Neural cell (in vitro differentiated cells): ENCODE data around the gene USP3. TPM values are rescaled to one million over a fixed set of nuclear protein-coding genes. Genes with fewer than 3 reads are reported as not detected.
"Not testable (repeated sequence)": the region's sequence is repeated elsewhere in the genome, so short reads cannot be mapped to it uniquely, and the experiment has no call there.

Source experiments
- H2AFZ ChIP-seq: fragments of 200-600, 300-800 bp; sonication (generic), shearing (Covaris generic); 2 replicates; pipeline ENCODE4 v1.6.0; 2014; ENCODE audit warnings: low read depth, mild to moderate bottlenecking, antibody characterized with exemption, low read length, moderate library complexity
- H3F3A ChIP-seq: fragments of 200-600 bp; shearing (Covaris generic); 2 replicates; pipeline ENCODE4 v1.6.1; 2016; ENCODE audit warnings: mild to moderate bottlenecking, moderate library complexity, mixed read lengths, antibody characterized with exemption, low read length; ENCODE audit not compliant: insufficient read depth, poor library complexity, severe bottlenecking
- H3K27ac ChIP-seq: fragments of 200-600, 300-800 bp; sonication (generic), shearing (Covaris generic); 2 replicates; pipeline ENCODE4 v1.5.1; 2014; ENCODE audit warnings: mild to moderate bottlenecking, low read length, moderate library complexity
- H3K27me3 ChIP-seq: fragments of 300-800, 200-600 bp; sonication (generic), shearing (Covaris generic); 2 replicates; pipeline ENCODE4 v1.6.0; 2014; ENCODE audit warnings: mild to moderate bottlenecking, low read depth, low read length, moderate library complexity; ENCODE audit not compliant: insufficient read depth
- H3K36me3 ChIP-seq: fragments of 300-800, 200-600 bp; sonication (generic), shearing (Covaris generic); 2 replicates; pipeline ENCODE4 v1.5.1; 2014; ENCODE audit warnings: mild to moderate bottlenecking, antibody characterized with exemption, low read length, moderate library complexity; ENCODE audit not compliant: insufficient read depth
- H3K4me2 ChIP-seq: fragments of 300-800, 200-600 bp; sonication (generic), shearing (Covaris generic); 2 replicates; pipeline ENCODE4 v1.6.0; 2014; ENCODE audit warnings: mild to moderate bottlenecking, low read length
- H3K4me3 ChIP-seq: fragments of 300-800, 200-600 bp; sonication (generic), shearing (Covaris generic); 2 replicates; pipeline ENCODE4 v1.5.1; 2014; ENCODE audit warnings: mild to moderate bottlenecking, low read length, moderate library complexity
- H3K79me2 ChIP-seq: fragments of 200-600 bp; shearing (Covaris generic); replicated peaks from 2 replicates; pipeline ENCODE4 v1.6.0; 2014; ENCODE audit warnings: mild to moderate bottlenecking, low read length, moderate library complexity; ENCODE audit not compliant: insufficient read depth
- H3K9ac ChIP-seq: fragments of 300-800, 200-600 bp; sonication (generic), shearing (Covaris generic); 2 replicates; pipeline ENCODE4 v1.6.1; 2016; ENCODE audit warnings: mild to moderate bottlenecking, low read length, mixed read lengths
- H3K9me2 ChIP-seq: fragments of 200-600 bp; shearing (Covaris generic); 2 replicates; pipeline ENCODE4 v1.6.1; 2016; ENCODE audit warnings: mild to moderate bottlenecking, low read length, mixed read lengths; ENCODE audit not compliant: insufficient read depth
- H3K9me3 ChIP-seq: fragments of 200-600, 300-800 bp; sonication (generic), shearing (Covaris generic); 2 replicates; pipeline ENCODE4 v1.6.1; 2016; ENCODE audit warnings: mild to moderate bottlenecking, mixed run types, low read length, moderate library complexity, mixed read lengths
- H4K20me1 ChIP-seq: fragments of 200-600 bp; shearing (Covaris generic); 2 replicates; pipeline ENCODE4 v1.6.1; 2016; ENCODE audit warnings: mild to moderate bottlenecking, mixed run types; ENCODE audit not compliant: insufficient read depth
- EP300 ChIP-seq: fragments of 450-650 bp; conservative IDR thresholded peaks from 2 replicates; pipeline ENCODE4 v1.6.1; 2014; ENCODE audit warnings: antibody characterized with exemption, mild to moderate bottlenecking, moderate library complexity; ENCODE audit not compliant: poor library complexity, severe bottlenecking
- EZH2 ChIP-seq: fragments of 200-600, 300-800 bp; shearing (Covaris generic), sonication (generic); IDR thresholded peaks from 2 replicates; pipeline ENCODE4 v1.6.1; 2014; ENCODE audit warnings: antibody characterized with exemption, low read length, borderline replicate concordance, mild to moderate bottlenecking; ENCODE audit not compliant: insufficient read depth, poor library complexity, severe bottlenecking
- MXI1 ChIP-seq: fragments of 450-650 bp; conservative IDR thresholded peaks from 2 replicates; pipeline ENCODE4 v1.6.1; 2014; ENCODE audit warnings: antibody characterized with exemption, mild to moderate bottlenecking; ENCODE audit not compliant: poor library complexity, severe bottlenecking
- POLR2AphosphoS5 ChIP-seq: IDR thresholded peaks from 2 replicates; pipeline ENCODE4 v1.6.1; 2012
- RAD21 ChIP-seq: fragments of 450-650 bp; conservative IDR thresholded peaks from 2 replicates; pipeline ENCODE4 v1.6.1; 2014; ENCODE audit warnings: antibody characterized with exemption, mild to moderate bottlenecking, moderate library complexity
- SMC3 ChIP-seq: fragments of 450-650 bp; conservative IDR thresholded peaks from 2 replicates; pipeline ENCODE4 v1.6.1; 2014; ENCODE audit warnings: antibody characterized with exemption, mild to moderate bottlenecking, moderate library complexity; ENCODE audit not compliant: poor library complexity
- TAF1 ChIP-seq: IDR thresholded peaks from 2 replicates; pipeline ENCODE4 v1.6.1; 2012; ENCODE audit warnings: low read depth
- polyA plus RNA-seq: library from polyadenylated mRNA; depleted of rRNA; stranded (reverse); fragments of >200 nt; gene quantifications from 2 replicates; pipeline ENCODE4 v1.2.3, GENCODE V29; 2014
- TF ChIP-seq, protein P1 (sequence below): fragments of 450-650 bp; IDR thresholded peaks from 2 replicates; pipeline ENCODE4 v1.5.1; 2014; ENCODE audit warnings: antibody characterized with exemption, mild to moderate bottlenecking, moderate library complexity; ENCODE audit not compliant: poor library complexity, severe bottlenecking
- TF ChIP-seq, protein P2 (sequence below): IDR thresholded peaks from 2 replicates; pipeline ENCODE4 v1.6.1; 2012; ENCODE audit warnings: borderline replicate concordance

The USP3 gene
- polyA plus RNA-seq, 1 donor from 2014 or later, result 68.0 TPM

DNA sequence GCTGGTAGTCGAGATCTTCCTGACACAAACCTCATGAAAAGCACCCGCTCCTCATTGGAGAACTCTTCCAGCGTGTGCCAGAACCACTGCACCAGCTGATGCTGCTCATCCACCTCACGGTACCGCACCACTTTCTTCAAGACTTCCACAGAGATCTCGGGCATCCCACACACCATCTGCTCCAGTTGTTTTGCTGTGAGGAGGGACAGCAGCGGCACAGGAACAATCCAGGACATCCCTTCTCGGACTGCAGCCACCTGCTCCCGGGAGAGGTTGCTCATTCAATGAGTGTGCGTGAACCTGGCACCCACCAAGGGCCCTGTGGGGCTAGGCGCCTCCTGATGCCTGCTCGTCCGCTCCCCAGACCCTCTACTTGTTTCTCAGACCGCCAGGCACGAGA, 107.9 kb downstream of the USP3 start:
- Histone ChIP-seq H3K4me3 (no peak overlapping the region), H4K20me1 (no peaks in the 10 kb centered on the region), H3K4me2 (no peak overlapping the region), H3K9me2 (no peaks in the 10 kb centered on the region), H3K27me3 (no peaks in the 10 kb centered on the region), H3K79me2 (no peaks in the 10 kb centered on the region), H3K27ac (no peak overlapping the region), H2AFZ (no peak overlapping the region), H3K9ac (no peak overlapping the region), H3F3A (no peaks in the 10 kb centered on the region), H3K9me3 (no peaks in the 10 kb centered on the region), H3K36me3 (peaks cover 8% of the 10 kb centered on the region)
- TF ChIP-seq, protein P1, sequence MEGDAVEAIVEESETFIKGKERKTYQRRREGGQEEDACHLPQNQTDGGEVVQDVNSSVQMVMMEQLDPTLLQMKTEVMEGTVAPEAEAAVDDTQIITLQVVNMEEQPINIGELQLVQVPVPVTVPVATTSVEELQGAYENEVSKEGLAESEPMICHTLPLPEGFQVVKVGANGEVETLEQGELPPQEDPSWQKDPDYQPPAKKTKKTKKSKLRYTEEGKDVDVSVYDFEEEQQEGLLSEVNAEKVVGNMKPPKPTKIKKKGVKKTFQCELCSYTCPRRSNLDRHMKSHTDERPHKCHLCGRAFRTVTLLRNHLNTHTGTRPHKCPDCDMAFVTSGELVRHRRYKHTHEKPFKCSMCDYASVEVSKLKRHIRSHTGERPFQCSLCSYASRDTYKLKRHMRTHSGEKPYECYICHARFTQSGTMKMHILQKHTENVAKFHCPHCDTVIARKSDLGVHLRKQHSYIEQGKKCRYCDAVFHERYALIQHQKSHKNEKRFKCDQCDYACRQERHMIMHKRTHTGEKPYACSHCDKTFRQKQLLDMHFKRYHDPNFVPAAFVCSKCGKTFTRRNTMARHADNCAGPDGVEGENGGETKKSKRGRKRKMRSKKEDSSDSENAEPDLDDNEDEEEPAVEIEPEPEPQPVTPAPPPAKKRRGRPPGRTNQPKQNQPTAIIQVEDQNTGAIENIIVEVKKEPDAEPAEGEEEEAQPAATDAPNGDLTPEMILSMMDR, result no peak
- TF ChIP-seq MXI1, result no peak
- no peak for TF ChIP-seq POLR2AphosphoS5
- TF ChIP-seq, protein P2, sequence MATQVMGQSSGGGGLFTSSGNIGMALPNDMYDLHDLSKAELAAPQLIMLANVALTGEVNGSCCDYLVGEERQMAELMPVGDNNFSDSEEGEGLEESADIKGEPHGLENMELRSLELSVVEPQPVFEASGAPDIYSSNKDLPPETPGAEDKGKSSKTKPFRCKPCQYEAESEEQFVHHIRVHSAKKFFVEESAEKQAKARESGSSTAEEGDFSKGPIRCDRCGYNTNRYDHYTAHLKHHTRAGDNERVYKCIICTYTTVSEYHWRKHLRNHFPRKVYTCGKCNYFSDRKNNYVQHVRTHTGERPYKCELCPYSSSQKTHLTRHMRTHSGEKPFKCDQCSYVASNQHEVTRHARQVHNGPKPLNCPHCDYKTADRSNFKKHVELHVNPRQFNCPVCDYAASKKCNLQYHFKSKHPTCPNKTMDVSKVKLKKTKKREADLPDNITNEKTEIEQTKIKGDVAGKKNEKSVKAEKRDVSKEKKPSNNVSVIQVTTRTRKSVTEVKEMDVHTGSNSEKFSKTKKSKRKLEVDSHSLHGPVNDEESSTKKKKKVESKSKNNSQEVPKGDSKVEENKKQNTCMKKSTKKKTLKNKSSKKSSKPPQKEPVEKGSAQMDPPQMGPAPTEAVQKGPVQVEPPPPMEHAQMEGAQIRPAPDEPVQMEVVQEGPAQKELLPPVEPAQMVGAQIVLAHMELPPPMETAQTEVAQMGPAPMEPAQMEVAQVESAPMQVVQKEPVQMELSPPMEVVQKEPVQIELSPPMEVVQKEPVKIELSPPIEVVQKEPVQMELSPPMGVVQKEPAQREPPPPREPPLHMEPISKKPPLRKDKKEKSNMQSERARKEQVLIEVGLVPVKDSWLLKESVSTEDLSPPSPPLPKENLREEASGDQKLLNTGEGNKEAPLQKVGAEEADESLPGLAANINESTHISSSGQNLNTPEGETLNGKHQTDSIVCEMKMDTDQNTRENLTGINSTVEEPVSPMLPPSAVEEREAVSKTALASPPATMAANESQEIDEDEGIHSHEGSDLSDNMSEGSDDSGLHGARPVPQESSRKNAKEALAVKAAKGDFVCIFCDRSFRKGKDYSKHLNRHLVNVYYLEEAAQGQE, result no peak
- TF ChIP-seq RAD21, result no peak

DNA sequence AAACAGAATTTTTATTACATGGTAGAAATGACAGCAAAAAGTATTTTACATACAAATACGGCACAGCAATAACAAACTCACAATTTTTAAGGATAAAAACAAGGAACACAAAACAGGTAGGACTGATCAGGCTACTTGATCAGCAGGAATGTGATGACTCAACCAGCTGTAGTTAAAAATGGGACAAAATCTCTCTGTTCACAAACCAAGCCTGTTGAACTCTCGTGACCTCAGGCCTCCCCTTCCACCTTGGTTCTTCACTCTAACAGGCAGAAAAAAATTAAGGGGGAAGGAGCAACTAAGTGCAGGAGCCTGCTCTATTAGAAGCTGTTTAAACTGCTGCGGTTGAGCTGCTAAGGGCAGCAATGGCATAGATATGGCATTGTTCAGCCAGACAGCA, 111.5 kb downstream of the USP3 start:
- H3K9me3 ChIP-seq, result no peaks in the 10 kb centered on the region
- no peaks in the 10 kb centered on the region for H3K27me3 ChIP-seq
- no peak overlapping the region for H3K4me2 ChIP-seq
- H3K9ac ChIP-seq, result no peak overlapping the region
- no peaks in the 10 kb centered on the region for H3K79me2 ChIP-seq
- H3K27ac ChIP-seq, result no peak overlapping the region
- no peak overlapping the region for H2AFZ ChIP-seq
- H3F3A ChIP-seq, result no peaks in the 10 kb centered on the region
- H3K4me3 ChIP-seq, result no peak overlapping the region
- no peaks in the 10 kb centered on the region for H3K36me3 ChIP-seq
- no peak for TF ChIP-seq SMC3
- no peak for TF ChIP-seq TAF1
- TF ChIP-seq, protein P1, result no peak
- TF ChIP-seq EZH2, result no peak
- TF ChIP-seq, protein P2, result no peak
- no peak for TF ChIP-seq POLR2AphosphoS5
- TF ChIP-seq MXI1, result no peak
- TF ChIP-seq EP300, result no peak
- TF ChIP-seq RAD21, result no peak
- H4K20me1 ChIP-seq, result no peaks in the 10 kb centered on the region
- H3K9me2 ChIP-seq, result no peaks in the 10 kb centered on the region

DNA sequence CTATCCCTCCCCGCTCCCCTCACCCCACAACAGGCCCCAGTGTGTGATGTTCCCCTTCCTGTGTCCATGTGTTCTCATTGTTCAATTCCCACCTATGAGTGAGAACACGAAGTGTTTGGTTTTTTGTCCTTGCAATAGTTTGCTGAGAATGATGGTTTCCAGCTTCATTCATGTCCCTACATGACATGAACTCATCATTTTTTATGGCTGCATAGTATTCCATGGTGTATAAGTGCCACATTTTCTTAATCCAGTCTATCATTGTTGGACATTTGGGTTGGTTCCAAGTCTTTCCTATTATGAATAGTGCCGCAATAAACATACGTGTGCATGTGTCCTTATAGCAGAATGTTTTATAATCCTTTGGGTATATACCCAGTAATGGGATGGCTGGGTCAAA, 112.8 kb downstream of the USP3 start:
- H2AFZ ChIP-seq, H3K4me3 ChIP-seq, H3F3A ChIP-seq, H3K4me2 ChIP-seq, H4K20me1 ChIP-seq, H3K36me3 ChIP-seq, H3K9me3 ChIP-seq, H3K27ac ChIP-seq, H3K9me2 ChIP-seq, H3K9ac ChIP-seq, H3K27me3 ChIP-seq, H3K79me2 ChIP-seq: not testable (repeated sequence)
